GM18499 (cell line): Measurements from ENCODE around the gene BATF3.

Experiments
- ATAC-seq: cut with Tn5 transposase; IDR thresholded peaks from one replicate; pipeline ENCODE4 v1.9.1; 2021; ENCODE audit warnings: moderate number of reproducible peaks; ENCODE audit not compliant: insufficient read depth, unreplicated experiment

BATF3 gene

GRCh38 chr1:212710566-212710965 is 10.9 kb upstream of the BATF3 start:
- no peak for ATAC-seq

- no peak for ATAC-seq
Measured at GRCh38 chr1:212703991-212704564, 4.4 kb upstream of the BATF3 start.

- no peak for ATAC-seq
Measured at GRCh38 chr1:212702672-212703071, 3.0 kb upstream of the BATF3 start.

GRCh38 chr1:212701910-212702309 is 2.3 kb upstream of the BATF3 start:
- ATAC-seq: no peak

GRCh38 chr1:212700892-212701819 is 1.5 kb upstream of the BATF3 start:
- ATAC-seq: no peak

- no peak for ATAC-seq
Measured at GRCh38 chr1:212700223-212700891, 717 bp upstream of the BATF3 start.

- no peak for ATAC-seq
Measured at GRCh38 chr1:212699104-212699624, 476 bp downstream of the BATF3 start.

GRCh38 chr1:212698467-212699103 is 1.1 kb downstream of the BATF3 start:
- no peak for ATAC-seq

- no peak for ATAC-seq
Measured at GRCh38 chr1:212696721-212697331, 2.8 kb downstream of the BATF3 start.

- ATAC-seq: no peak
Measured at GRCh38 chr1:212692774-212693644, 6.6 kb downstream of the BATF3 start.

GRCh38 chr1:212691561-212692071 is 8.0 kb downstream of the BATF3 start:
- ATAC-seq: no peak

GRCh38 chr1:212690816-212691403 is 8.7 kb downstream of the BATF3 start:
- no peak for ATAC-seq

GRCh38 chr1:212689758-212690529 is 9.7 kb downstream of the BATF3 start:
- no peak for ATAC-seq

GRCh38 chr1:212689196-212689725 is 10.4 kb downstream of the BATF3 start:
- no peak for ATAC-seq

- ATAC-seq: no peak
Measured at GRCh38 chr1:212688341-212689047, 11.1 kb downstream of the BATF3 start.

GRCh38 chr1:212687811-212688210 is 11.8 kb downstream of the BATF3 start:
- ATAC-seq: no peak

GRCh38 chr1:212686591-212686990 is 13.0 kb downstream of the BATF3 start:
- no peak for ATAC-seq
